GM23338 (cell line): Measurements from ENCODE around the gene GAB1. TPM values are rescaled to one million over a fixed set of nuclear protein-coding genes. Genes with fewer than 3 reads are reported as not detected.

Experiments used
- ATAC-seq: fragments of 200-7000 bp; cut with Tn5 transposase; 3 replicates; pipeline ENCODE4 v1.9.1; 2020
- DNase-seq: peaks from one replicate; pipeline ENCODE4 v3.0.0-alpha.2; 2015; ENCODE audit warnings: low spot score
- H2AFZ ChIP-seq: fragments of 200-600 bp; sonication (generic); 2 replicates; pipeline ENCODE4 v1.8.0; 2016; ENCODE audit warnings: antibody characterized with exemption, mild to moderate bottlenecking, moderate library complexity
- H3F3A ChIP-seq: fragments of 200-600 bp; sonication (generic); replicated peaks from 2 replicates; pipeline ENCODE4 v1.8.0; 2017; ENCODE audit warnings: antibody characterized with exemption, mixed run types, low read depth
- H3K27ac ChIP-seq: fragments of 200-600 bp; sonication (generic); 2 replicates; pipeline ENCODE4 v1.6.1; 2016; ENCODE audit warnings: low read depth
- H3K27me3 ChIP-seq: fragments of 200-600 bp; sonication (generic); 2 replicates; pipeline ENCODE4 v1.8.0; 2016; ENCODE audit warnings: mild to moderate bottlenecking, mixed run types, moderate library complexity; ENCODE audit not compliant: insufficient read depth
- H3K36me3 ChIP-seq: fragments of 200-600 bp; sonication (generic); 2 replicates; pipeline ENCODE4 v1.8.0; 2016; ENCODE audit warnings: mild to moderate bottlenecking; ENCODE audit not compliant: insufficient read depth
- H3K4me1 ChIP-seq: fragments of 200-600 bp; sonication (generic); 2 replicates; pipeline ENCODE4 v1.8.0; 2016; ENCODE audit warnings: mild to moderate bottlenecking, moderate library complexity; ENCODE audit not compliant: insufficient read depth
- H3K4me2 ChIP-seq: fragments of 200-600 bp; sonication (generic); 2 replicates; pipeline ENCODE4 v1.7.1; 2017; ENCODE audit warnings: mixed run types
- H3K4me3 ChIP-seq: fragments of 200-600 bp; sonication (generic); 2 replicates; pipeline ENCODE4 v1.6.1; 2016; ENCODE audit warnings: mixed run types
- H3K79me2 ChIP-seq: fragments of 200-600 bp; sonication (generic); replicated peaks from 2 replicates; pipeline ENCODE4 v1.8.0; 2017; ENCODE audit warnings: mild to moderate bottlenecking; ENCODE audit not compliant: insufficient read depth
- H3K9me2 ChIP-seq: fragments of 200-600 bp; sonication (generic); 2 replicates; pipeline ENCODE4 v1.8.0; 2017; ENCODE audit not compliant: insufficient read depth
- H4K20me1 ChIP-seq: fragments of 200-600 bp; sonication (generic); replicated peaks from 2 replicates; pipeline ENCODE4 v1.8.0; 2017; ENCODE audit warnings: mild to moderate bottlenecking; ENCODE audit not compliant: insufficient read depth
- H3K27ac Mint-ChIP-seq: 2 replicates; pipeline ENCODE4 v1.8.0; 2020; ENCODE audit warnings: inconsistent platforms, mild to moderate bottlenecking, moderate library complexity, mixed read lengths
- H3K27me3 Mint-ChIP-seq: 3 replicates; pipeline ENCODE4 v1.8.0; 2022; ENCODE audit warnings: low read depth, mild to moderate bottlenecking, moderate library complexity, mixed read lengths, inconsistent platforms; ENCODE audit not compliant: insufficient read depth, poor library complexity
- H3K36me3 Mint-ChIP-seq: 3 replicates; pipeline ENCODE4 v1.8.0; 2021; ENCODE audit warnings: low read depth, mild to moderate bottlenecking, inconsistent platforms, moderate library complexity, mixed read lengths
- H3K4me1 Mint-ChIP-seq: 3 replicates; pipeline ENCODE4 v1.8.0; 2020; ENCODE audit warnings: mild to moderate bottlenecking, inconsistent platforms, mixed read lengths
- H3K4me3 Mint-ChIP-seq: 3 replicates; pipeline ENCODE4 v1.8.0; 2021; ENCODE audit warnings: moderate library complexity, mild to moderate bottlenecking, inconsistent platforms, mixed read lengths
- H3K9me3 Mint-ChIP-seq: 3 replicates; pipeline ENCODE4 v1.8.0; 2020; ENCODE audit warnings: moderate library complexity, mild to moderate bottlenecking, inconsistent platforms, mixed read lengths
- EZH2 ChIP-seq: fragments of 200-600 bp; sonication (generic); IDR thresholded peaks from one replicate; pipeline ENCODE4 v1.8.0; 2017; ENCODE audit warnings: antibody characterized with exemption, mild to moderate bottlenecking, low read depth; ENCODE audit not compliant: unreplicated experiment
- EZH2phosphoT487 ChIP-seq: fragments of 200-600 bp; sonication (generic); IDR thresholded peaks from one replicate; pipeline ENCODE4 v1.8.1; 2018; ENCODE audit warnings: antibody characterized with exemption; ENCODE audit not compliant: unreplicated experiment
- JUNB ChIP-seq: IDR thresholded peaks from one replicate; pipeline ENCODE4 v1.6.1; 2016; ENCODE audit warnings: antibody characterized with exemption; ENCODE audit not compliant: unreplicated experiment
- POLR2AphosphoS5 ChIP-seq: IDR thresholded peaks from 2 replicates; pipeline ENCODE4 v1.6.1; 2016; ENCODE audit warnings: antibody characterized with exemption, low read depth
- ZNF331 ChIP-seq: fragments of 250-450 bp; sonication (Bioruptor Pico); IDR thresholded peaks from 2 replicates; pipeline ENCODE4 v1.5.0; 2020; ENCODE audit warnings: low read depth, mild to moderate bottlenecking, moderate library complexity
- polyA plus RNA-seq: library from polyadenylated mRNA; unstranded; fragments of >200 nt; fragmentation: Nextera tagmentation; extraction: Ambion mirVana; gene quantifications from 2 replicates; pipeline ENCODE4 v1.2.1, GENCODE V29; 2016
- total RNA-seq: library from RNA; depleted of rRNA; stranded (reverse); fragments of >200 nt; shearing (Covaris generic); gene quantifications from 2 replicates; pipeline ENCODE4 v1.2.3, GENCODE V29; 2014
- TF ChIP-seq, protein P1 (sequence below): fragments of 250-450 bp; sonication (Bioruptor Pico); IDR thresholded peaks from 2 replicates; pipeline ENCODE4 v1.5.0; 2020; ENCODE audit warnings: mild to moderate bottlenecking, moderate library complexity
- TF ChIP-seq, protein P2 (sequence below), 2 experiments: fragments of 200-600 bp in 1 of 2; sonication (generic) in 1 of 2; conservative IDR thresholded peaks; 2 replicates each; pipeline versions ENCODE4 v1.5.1 to v1.6.1; 2016 to 2017; ENCODE audit warnings: antibody characterized with exemption in 2 of 2, low read depth in 2 of 2, mild to moderate bottlenecking in 2 of 2, moderate library complexity in 1 of 2

The GAB1 gene
- total and polyA plus RNA-seq, 2 experiments from 2014 or later, result 4.0 to 18.4 TPM

DNA sequence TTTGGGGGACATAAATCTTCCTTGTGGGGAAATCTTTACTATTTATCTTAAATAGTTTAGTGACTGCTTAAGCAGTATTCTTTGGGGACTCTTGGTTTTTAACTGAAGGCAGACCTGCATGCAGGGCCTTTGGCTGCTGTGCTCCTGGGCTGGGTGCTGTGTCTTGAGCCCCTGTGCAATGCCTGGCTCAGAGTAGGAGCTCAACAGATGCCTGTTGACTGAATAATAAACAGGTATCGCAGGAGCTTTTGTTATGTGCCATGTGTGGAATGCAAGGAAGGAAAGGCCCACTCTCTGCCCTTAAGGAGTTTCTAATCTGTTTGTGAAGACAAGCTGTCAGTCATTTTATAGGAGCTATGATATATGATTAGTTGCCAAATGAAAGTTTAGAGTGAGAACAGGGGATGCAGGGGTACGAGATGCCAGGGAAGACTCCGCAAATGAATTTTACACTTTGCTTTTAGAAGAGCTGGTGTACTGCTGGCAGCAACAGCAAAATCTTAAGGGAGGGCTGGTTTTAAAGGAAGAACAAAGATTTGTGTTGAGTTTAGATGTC, 6.7 kb downstream of the GAB1 start (continued):
- TF ChIP-seq, protein P1, sequence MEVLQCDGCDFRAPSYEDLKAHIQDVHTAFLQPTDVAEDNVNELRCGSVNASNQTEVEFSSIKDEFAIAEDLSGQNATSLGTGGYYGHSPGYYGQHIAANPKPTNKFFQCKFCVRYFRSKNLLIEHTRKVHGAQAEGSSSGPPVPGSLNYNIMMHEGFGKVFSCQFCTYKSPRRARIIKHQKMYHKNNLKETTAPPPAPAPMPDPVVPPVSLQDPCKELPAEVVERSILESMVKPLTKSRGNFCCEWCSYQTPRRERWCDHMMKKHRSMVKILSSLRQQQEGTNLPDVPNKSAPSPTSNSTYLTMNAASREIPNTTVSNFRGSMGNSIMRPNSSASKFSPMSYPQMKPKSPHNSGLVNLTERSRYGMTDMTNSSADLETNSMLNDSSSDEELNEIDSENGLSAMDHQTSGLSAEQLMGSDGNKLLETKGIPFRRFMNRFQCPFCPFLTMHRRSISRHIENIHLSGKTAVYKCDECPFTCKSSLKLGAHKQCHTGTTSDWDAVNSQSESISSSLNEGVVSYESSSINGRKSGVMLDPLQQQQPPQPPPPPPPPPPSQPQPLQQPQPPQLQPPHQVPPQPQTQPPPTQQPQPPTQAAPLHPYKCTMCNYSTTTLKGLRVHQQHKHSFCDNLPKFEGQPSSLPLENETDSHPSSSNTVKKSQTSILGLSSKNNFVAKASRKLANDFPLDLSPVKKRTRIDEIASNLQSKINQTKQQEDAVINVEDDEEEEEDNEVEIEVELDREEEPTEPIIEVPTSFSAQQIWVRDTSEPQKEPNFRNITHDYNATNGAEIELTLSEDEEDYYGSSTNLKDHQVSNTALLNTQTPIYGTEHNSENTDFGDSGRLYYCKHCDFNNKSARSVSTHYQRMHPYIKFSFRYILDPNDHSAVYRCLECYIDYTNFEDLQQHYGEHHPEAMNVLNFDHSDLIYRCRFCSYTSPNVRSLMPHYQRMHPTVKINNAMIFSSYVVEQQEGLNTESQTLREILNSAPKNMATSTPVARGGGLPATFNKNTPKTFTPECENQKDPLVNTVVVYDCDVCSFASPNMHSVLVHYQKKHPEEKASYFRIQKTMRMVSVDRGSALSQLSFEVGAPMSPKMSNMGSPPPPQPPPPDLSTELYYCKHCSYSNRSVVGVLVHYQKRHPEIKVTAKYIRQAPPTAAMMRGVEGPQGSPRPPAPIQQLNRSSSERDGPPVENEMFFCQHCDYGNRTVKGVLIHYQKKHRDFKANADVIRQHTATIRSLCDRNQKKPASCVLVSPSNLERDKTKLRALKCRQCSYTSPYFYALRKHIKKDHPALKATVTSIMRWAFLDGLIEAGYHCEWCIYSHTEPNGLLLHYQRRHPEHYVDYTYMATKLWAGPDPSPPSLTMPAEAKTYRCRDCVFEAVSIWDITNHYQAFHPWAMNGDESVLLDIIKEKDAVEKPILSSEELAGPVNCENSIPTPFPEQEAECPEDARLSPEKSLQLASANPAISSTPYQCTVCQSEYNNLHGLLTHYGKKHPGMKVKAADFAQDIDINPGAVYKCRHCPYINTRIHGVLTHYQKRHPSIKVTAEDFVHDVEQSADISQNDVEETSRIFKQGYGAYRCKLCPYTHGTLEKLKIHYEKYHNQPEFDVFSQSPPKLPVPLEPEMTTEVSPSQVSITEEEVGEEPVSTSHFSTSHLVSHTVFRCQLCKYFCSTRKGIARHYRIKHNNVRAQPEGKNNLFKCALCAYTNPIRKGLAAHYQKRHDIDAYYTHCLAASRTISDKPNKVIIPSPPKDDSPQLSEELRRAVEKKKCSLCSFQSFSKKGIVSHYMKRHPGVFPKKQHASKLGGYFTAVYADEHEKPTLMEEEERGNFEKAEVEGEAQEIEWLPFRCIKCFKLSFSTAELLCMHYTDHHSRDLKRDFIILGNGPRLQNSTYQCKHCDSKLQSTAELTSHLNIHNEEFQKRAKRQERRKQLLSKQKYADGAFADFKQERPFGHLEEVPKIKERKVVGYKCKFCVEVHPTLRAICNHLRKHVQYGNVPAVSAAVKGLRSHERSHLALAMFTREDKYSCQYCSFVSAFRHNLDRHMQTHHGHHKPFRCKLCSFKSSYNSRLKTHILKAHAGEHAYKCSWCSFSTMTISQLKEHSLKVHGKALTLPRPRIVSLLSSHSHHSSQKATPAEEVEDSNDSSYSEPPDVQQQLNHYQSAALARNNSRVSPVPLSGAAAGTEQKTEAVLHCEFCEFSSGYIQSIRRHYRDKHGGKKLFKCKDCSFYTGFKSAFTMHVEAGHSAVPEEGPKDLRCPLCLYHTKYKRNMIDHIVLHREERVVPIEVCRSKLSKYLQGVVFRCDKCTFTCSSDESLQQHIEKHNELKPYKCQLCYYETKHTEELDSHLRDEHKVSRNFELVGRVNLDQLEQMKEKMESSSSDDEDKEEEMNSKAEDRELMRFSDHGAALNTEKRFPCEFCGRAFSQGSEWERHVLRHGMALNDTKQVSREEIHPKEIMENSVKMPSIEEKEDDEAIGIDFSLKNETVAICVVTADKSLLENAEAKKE, result no peak
- TF ChIP-seq JUNB (no peak), POLR2AphosphoS5 (no peak)

DNA sequence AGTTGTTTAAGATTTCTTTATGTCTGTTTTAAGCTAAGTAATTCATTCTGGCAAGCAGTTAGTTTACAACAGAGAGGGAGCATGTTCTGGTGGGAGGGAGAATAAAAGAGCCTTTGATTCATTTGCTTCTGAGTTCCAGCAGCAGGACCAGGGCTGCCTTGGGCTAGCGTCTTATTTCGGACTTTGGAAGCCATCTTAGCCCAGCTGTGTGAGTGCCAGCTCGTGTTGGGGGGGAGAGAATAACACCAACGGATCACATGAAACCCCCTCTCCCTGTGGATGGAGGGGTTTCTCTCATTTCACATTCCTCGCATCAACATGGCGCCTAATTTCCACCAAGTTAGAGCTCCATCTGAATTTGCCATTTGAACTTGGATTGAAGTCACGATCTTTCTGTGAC, 7.4 kb downstream of the GAB1 start:
- no peaks in the 10 kb centered on the region for H3K36me3 ChIP-seq
- peak overlapping the region; percentile 34; the same call in 1 of the 2 replicates for H3K27ac ChIP-seq
- peaks cover 19% of the 10 kb centered on the region; the same call in 1 of the 2 replicates for H4K20me1 ChIP-seq
- peak; percentile 34; the same call in 2 of the 3 replicates for ATAC-seq
- H3K27me3 ChIP-seq, result no peaks in the 10 kb centered on the region
- peaks cover 48% of the 10 kb centered on the region for H3K4me1 Mint-ChIP-seq
- H3K9me3 Mint-ChIP-seq, result no peaks in the 10 kb centered on the region
- peaks cover 82% of the 10 kb centered on the region for H3K79me2 ChIP-seq
- H3K36me3 Mint-ChIP-seq, result no peaks in the 10 kb centered on the region
- H3K4me3 ChIP-seq, result no peak overlapping the region
- H3K4me3 Mint-ChIP-seq, result no peak overlapping the region; the same call in 2 of the 3 replicates
- peak overlapping the region; percentile 30; the same call in 1 of the 2 replicates for H3K27ac Mint-ChIP-seq
- H3F3A ChIP-seq, result no peaks in the 10 kb centered on the region
- no peaks in the 10 kb centered on the region for H3K9me2 ChIP-seq
- peaks cover 30% of the 10 kb centered on the region for H3K4me1 ChIP-seq
- no peaks in the 10 kb centered on the region for H3K27me3 Mint-ChIP-seq
- H3K4me2 ChIP-seq, result 0 out of 2 replicates have a peak overlapping the region, but pooled peaks have one; percentile 25
- DNase-seq, result peak; percentile 27
- H2AFZ ChIP-seq, result no peak overlapping the region
- TF ChIP-seq, protein P2, sequence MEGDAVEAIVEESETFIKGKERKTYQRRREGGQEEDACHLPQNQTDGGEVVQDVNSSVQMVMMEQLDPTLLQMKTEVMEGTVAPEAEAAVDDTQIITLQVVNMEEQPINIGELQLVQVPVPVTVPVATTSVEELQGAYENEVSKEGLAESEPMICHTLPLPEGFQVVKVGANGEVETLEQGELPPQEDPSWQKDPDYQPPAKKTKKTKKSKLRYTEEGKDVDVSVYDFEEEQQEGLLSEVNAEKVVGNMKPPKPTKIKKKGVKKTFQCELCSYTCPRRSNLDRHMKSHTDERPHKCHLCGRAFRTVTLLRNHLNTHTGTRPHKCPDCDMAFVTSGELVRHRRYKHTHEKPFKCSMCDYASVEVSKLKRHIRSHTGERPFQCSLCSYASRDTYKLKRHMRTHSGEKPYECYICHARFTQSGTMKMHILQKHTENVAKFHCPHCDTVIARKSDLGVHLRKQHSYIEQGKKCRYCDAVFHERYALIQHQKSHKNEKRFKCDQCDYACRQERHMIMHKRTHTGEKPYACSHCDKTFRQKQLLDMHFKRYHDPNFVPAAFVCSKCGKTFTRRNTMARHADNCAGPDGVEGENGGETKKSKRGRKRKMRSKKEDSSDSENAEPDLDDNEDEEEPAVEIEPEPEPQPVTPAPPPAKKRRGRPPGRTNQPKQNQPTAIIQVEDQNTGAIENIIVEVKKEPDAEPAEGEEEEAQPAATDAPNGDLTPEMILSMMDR (conservative IDR thresholded peaks at IDR 0.05; ENCODE audit: low read depth in 2 of 2), result no peak
- TF ChIP-seq, protein P1, result no peak
- no peak for TF ChIP-seq POLR2AphosphoS5
- TF ChIP-seq EZH2phosphoT487, result no peak
- no peak for TF ChIP-seq JUNB
- TF ChIP-seq EZH2, result no peak
- no peak for TF ChIP-seq ZNF331
